GM19372 (cell line): ENCODE results near the gene JMJD4.
"Not testable (repeated sequence)": the region's sequence is repeated elsewhere in the genome, so short reads cannot be mapped to it uniquely, and the experiment has no call there.

Experiments
- ATAC-seq: cut with Tn5 transposase; IDR thresholded peaks from one replicate; pipeline ENCODE4 v1.9.1; 2021; ENCODE audit warnings: mild to moderate bottlenecking, low read depth, moderate library complexity; ENCODE audit not compliant: unreplicated experiment

The JMJD4 gene

DNA sequence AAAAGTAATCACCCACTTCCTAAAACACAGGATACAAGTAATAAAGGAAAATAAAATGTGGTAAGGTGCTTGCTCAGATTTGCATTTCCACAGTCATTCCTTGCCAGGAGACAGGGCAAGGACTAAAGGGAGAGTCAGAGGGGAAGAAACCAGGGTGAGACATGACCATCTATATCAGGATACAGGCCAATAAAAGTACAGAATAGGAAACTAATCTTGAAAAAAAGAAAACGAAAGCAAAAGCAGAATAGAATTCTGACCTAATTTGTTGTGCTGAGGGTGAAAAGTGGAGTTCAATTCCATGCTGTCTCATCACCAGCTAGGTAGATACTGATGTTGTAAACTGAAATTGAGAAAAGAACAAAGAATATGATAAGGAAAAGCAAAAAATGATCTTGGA lies 27.3 kb downstream of the JMJD4 start:
- ATAC-seq: no peak

DNA sequence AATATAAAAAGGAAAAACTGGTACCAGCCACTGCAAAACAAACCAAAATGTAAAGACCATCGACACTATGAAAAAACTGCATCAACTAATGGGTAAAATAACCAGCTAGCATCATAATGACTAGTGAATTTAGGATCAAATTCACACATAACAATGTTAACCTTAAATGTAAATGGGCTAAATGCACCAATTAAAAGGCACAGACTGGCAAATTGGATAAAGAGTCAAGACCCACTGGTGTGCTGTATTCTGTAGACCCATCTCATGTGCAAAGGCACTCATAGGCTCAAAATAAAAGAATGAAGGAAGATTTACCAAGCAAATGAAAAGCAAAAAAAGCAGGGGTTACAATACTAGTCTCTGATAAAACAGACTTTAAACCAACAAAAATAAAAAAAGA lies 33.5 kb downstream of the JMJD4 start:
- ATAC-seq: not testable (repeated sequence)

DNA sequence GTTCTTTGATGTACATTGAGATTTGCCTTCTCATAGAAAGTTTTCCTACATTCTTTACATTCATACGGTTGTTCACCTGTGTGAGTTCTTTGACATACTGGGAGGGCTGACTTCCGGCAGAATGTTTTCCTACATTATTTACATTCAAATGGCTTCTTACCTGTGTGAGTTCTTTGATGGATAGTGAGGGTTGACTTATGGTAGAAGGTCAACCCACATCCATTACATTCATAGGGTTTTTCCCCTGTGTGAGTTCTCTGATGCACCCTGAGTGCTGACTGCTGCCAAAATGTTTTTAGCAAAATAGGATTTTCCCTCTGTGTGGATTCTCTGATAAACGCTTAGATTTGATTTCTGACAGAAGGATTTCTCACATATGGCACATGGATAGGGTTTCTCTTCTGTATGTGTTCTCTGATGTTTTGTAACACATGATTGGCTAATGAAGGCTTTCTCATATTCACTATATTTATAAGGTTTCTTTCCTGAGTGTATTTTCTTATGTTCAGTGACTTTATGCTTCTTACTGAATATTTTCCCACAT lies 37.7 kb downstream of the JMJD4 start:
- ATAC-seq: no peak

DNA sequence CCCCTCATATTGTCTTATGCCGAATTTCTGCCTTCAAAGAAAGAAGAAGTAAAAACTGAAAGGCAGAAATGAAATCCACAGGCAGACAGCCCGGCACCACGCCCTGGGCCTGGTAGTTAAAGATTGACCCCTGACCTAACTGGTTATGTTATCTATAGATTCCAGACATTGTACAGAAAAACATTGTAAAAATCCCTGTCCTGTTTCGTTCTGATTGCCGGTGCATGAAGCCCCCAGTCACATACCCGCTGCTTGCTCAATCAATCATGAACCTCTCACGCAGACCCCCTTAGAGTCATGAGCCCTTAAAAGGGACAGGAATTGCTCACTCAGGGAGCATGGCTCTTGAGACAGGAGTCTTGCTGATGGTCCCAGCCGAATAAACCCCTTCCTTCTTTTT lies 49.3 kb downstream of the JMJD4 start:
- no peak for ATAC-seq
